MG63 (cell line): ENCODE measurements around the gene COL28A1. TPM values are rescaled to one million over a fixed set of nuclear protein-coding genes. Genes with fewer than 3 reads are reported as not detected.

Experiments
- DNase-seq: peaks from one replicate; pipeline ENCODE4 v3.0.0-alpha.2; 2020
- H3K27me3 ChIP-seq: fragments of 250-450 bp; sonication (Bioruptor Pico); 2 replicates; pipeline ENCODE4 v1.5.1; 2020; ENCODE audit warnings: mild to moderate bottlenecking, moderate library complexity
- H3K36me3 ChIP-seq: fragments of 250-450 bp; sonication (Bioruptor Pico); 2 replicates; pipeline ENCODE4 v1.5.1; 2020; ENCODE audit warnings: mild to moderate bottlenecking, moderate library complexity
- H3K4me3 ChIP-seq: fragments of 250-450 bp; sonication (Bioruptor Pico); 2 replicates; pipeline ENCODE4 v1.5.1; 2020; ENCODE audit warnings: mild to moderate bottlenecking, moderate library complexity
- H3K9me3 ChIP-seq: fragments of 250-450 bp; sonication (Bioruptor Pico); 2 replicates; pipeline ENCODE4 v1.5.1; 2020; ENCODE audit warnings: mild to moderate bottlenecking, moderate library complexity
- total RNA-seq: library from RNA; depleted of rRNA; stranded (reverse); fragments of >200 nt; shearing (Covaris generic); gene quantifications from 2 replicates; pipeline ENCODE4 v1.2.3, GENCODE V29; 2014; ENCODE audit warnings: low replicate concordance; rRNA removed

The COL28A1 gene
- total RNA-seq: not detected in 2 replicates

- Histone ChIP-seq H3K9me3 (no peaks in the 10 kb centered on the region), H3K27me3 (no peaks in the 10 kb centered on the region), H3K4me3 (no peak within 1 kb of the TSS), H3K36me3 (no peaks in the 10 kb centered on the region)
- DNase-seq: no peak
Observed at GRCh38 chr7:7535691-7536090, at the start of gene COL28A1. TSS of gene COL28A1 (minus strand) at chr7:7535873. CDS start at chr7:7532875, 2,998 bp downstream.

GRCh38 chr7:7584653-7585052 is 49.0 kb upstream of the COL28A1 start:
- Histone ChIP-seq H3K4me3 (no peak overlapping the region), H3K9me3 (no peaks in the 10 kb centered on the region), H3K27me3 (no peaks in the 10 kb centered on the region), H3K36me3 (peaks cover 8% of the 10 kb centered on the region; the same call in 1 of the 2 replicates)
- DNase-seq: no peak

GRCh38 chr7:7583731-7584130 is 48.1 kb upstream of the COL28A1 start:
- Histone ChIP-seq H3K4me3 (no peak overlapping the region), H3K9me3 (no peaks in the 10 kb centered on the region), H3K27me3 (no peaks in the 10 kb centered on the region), H3K36me3 (peaks cover 8% of the 10 kb centered on the region; the same call in 1 of the 2 replicates)
- DNase-seq: no peak

GRCh38 chr7:7582596-7582995 is 46.9 kb upstream of the COL28A1 start:
- Histone ChIP-seq H3K36me3 (peaks cover 8% of the 10 kb centered on the region; the same call in 1 of the 2 replicates), H3K27me3 (no peaks in the 10 kb centered on the region), H3K4me3 (no peak overlapping the region), H3K9me3 (no peaks in the 10 kb centered on the region)
- no peak for DNase-seq

GRCh38 chr7:7581531-7582179 is 46.0 kb upstream of the COL28A1 start:
- Histone ChIP-seq H3K4me3 (no peak overlapping the region), H3K27me3 (no peaks in the 10 kb centered on the region), H3K36me3 (peaks cover 8% of the 10 kb centered on the region; the same call in 1 of the 2 replicates), H3K9me3 (no peaks in the 10 kb centered on the region)
- no peak for DNase-seq

- Histone ChIP-seq H3K27me3 (no peaks in the 10 kb centered on the region), H3K9me3 (no peaks in the 10 kb centered on the region), H3K4me3 (no peak overlapping the region), H3K36me3 (peaks cover 16% of the 10 kb centered on the region)
- no peak for DNase-seq
Observed at GRCh38 chr7:7579638-7580037, 44.0 kb upstream of the COL28A1 start.

GRCh38 chr7:7577888-7578287 is 42.2 kb upstream of the COL28A1 start:
- no peaks in the 10 kb centered on the region for H3K9me3 ChIP-seq
- DNase-seq: no peak
- H3K4me3 ChIP-seq: no peak overlapping the region
- H3K36me3 ChIP-seq: peaks cover 22% of the 10 kb centered on the region
- H3K27me3 ChIP-seq: no peaks in the 10 kb centered on the region

- DNase-seq: no peak
- H3K36me3 ChIP-seq: peaks cover 33% of the 10 kb centered on the region
- no peaks in the 10 kb centered on the region for H3K27me3 ChIP-seq
Observed at GRCh38 chr7:7576344-7576743, 40.7 kb upstream of the COL28A1 start.

GRCh38 chr7:7573701-7574100 is 38.0 kb upstream of the COL28A1 start:
- no peaks in the 10 kb centered on the region for H3K9me3 ChIP-seq
- no peaks in the 10 kb centered on the region for H3K27me3 ChIP-seq
- DNase-seq: no peak
- H3K36me3 ChIP-seq: peaks cover 46% of the 10 kb centered on the region
- H3K4me3 ChIP-seq: no peak overlapping the region

More at GRCh38 chr7:7576344-7576743, 40.7 kb upstream of the COL28A1 start:
- Histone ChIP-seq H3K9me3 (no peaks in the 10 kb centered on the region), H3K4me3 (no peak overlapping the region)

GRCh38 chr7:7570584-7570983 is 34.9 kb upstream of the COL28A1 start:
- Histone ChIP-seq H3K9me3 (no peaks in the 10 kb centered on the region), H3K4me3 (no peak overlapping the region), H3K36me3 (peaks cover 41% of the 10 kb centered on the region), H3K27me3 (no peaks in the 10 kb centered on the region)
- no peak for DNase-seq

GRCh38 chr7:7569615-7570014 is 33.9 kb upstream of the COL28A1 start:
- Histone ChIP-seq H3K27me3 (no peaks in the 10 kb centered on the region), H3K9me3 (no peaks in the 10 kb centered on the region), H3K36me3 (peaks cover 39% of the 10 kb centered on the region), H3K4me3 (no peak overlapping the region)
- no peak for DNase-seq

GRCh38 chr7:7569081-7569527 is 33.4 kb upstream of the COL28A1 start:
- DNase-seq: no peak
- no peak overlapping the region for H3K4me3 ChIP-seq
- H3K36me3 ChIP-seq: peaks cover 39% of the 10 kb centered on the region
- H3K9me3 ChIP-seq: no peaks in the 10 kb centered on the region
- no peaks in the 10 kb centered on the region for H3K27me3 ChIP-seq

- peak overlapping the region; percentile 63 for H3K4me3 ChIP-seq
Observed at GRCh38 chr7:7568553-7568952, 32.9 kb upstream of the COL28A1 start.

GRCh38 chr7:7567898-7568531 is 32.3 kb upstream of the COL28A1 start:
- DNase-seq: no peak
- peak overlapping the region; percentile 63 for H3K4me3 ChIP-seq
- H3K36me3 ChIP-seq: peaks cover 34% of the 10 kb centered on the region
- no peaks in the 10 kb centered on the region for H3K27me3 ChIP-seq
- H3K9me3 ChIP-seq: no peaks in the 10 kb centered on the region

More at GRCh38 chr7:7568553-7568952, 32.9 kb upstream of the COL28A1 start:
- Histone ChIP-seq H3K36me3 (peaks cover 37% of the 10 kb centered on the region), H3K9me3 (no peaks in the 10 kb centered on the region), H3K27me3 (no peaks in the 10 kb centered on the region)
- no peak for DNase-seq

GRCh38 chr7:7566651-7567611 is 31.3 kb upstream of the COL28A1 start, which contains the start of gene MIOS:
TSS of gene MIOS (plus strand) at chr7:7566884. CDS start at chr7:7572476, 5,592 bp downstream.
- DNase-seq: peak; percentile 87
- H3K27me3 ChIP-seq: no peaks in the 10 kb centered on the region
- peak within 1 kb of the TSS; percentile 63 for H3K4me3 ChIP-seq
- H3K9me3 ChIP-seq: no peaks in the 10 kb centered on the region
- H3K36me3 ChIP-seq: peaks cover 23% of the 10 kb centered on the region

GRCh38 chr7:7565746-7566650 is 30.3 kb upstream of the COL28A1 start:
- H3K36me3 ChIP-seq: peaks cover 17% of the 10 kb centered on the region
- no peak for DNase-seq
- peak overlapping the region; percentile 63 for H3K4me3 ChIP-seq
- H3K9me3 ChIP-seq: no peaks in the 10 kb centered on the region
- H3K27me3 ChIP-seq: no peaks in the 10 kb centered on the region
